Parathyroid adenoma (tissue), 2 donors: Measurements from ENCODE around the gene SH3GLB2.

ENCODE experiments used
- H2AFZ ChIP-seq: fragments of 300-600 bp; sonication (generic); one replicate; pipeline ENCODE4 v1.7.0; 2017; ENCODE audit warnings: antibody characterized with exemption, mild to moderate bottlenecking
- H3K27ac ChIP-seq: fragments of 300-600 bp; sonication (generic); one replicate; pipeline ENCODE4 v1.7.0; 2017
- H3K27me3 ChIP-seq: fragments of 300-600 bp; sonication (generic); one replicate; pipeline ENCODE4 v1.7.0; 2017; ENCODE audit warnings: low read length; ENCODE audit not compliant: control insufficient read depth, insufficient read depth
- H3K36me3 ChIP-seq: fragments of 300-600 bp; sonication (generic); one replicate; pipeline ENCODE4 v1.7.0; 2017; ENCODE audit warnings: low read length; ENCODE audit not compliant: control insufficient read depth, insufficient read depth
- H3K4me1 ChIP-seq: fragments of 300-600 bp; sonication (generic); one replicate; pipeline ENCODE4 v1.7.0; 2017; ENCODE audit warnings: control low read depth
- H3K4me2 ChIP-seq: fragments of 300-600 bp; sonication (generic); one replicate; pipeline ENCODE4 v1.7.0; 2017; ENCODE audit warnings: low read length
- H3K4me3 ChIP-seq: fragments of 300-600 bp; sonication (generic); one replicate; pipeline ENCODE4 v1.7.0; 2017; ENCODE audit warnings: low read depth, low read length
- H3K79me2 ChIP-seq: fragments of 300-600 bp; sonication (generic); one replicate; pipeline ENCODE4 v1.7.0; 2017; ENCODE audit warnings: control low read depth
- H3K9ac ChIP-seq: fragments of 300-600 bp; sonication (generic); one replicate; pipeline ENCODE4 v1.7.0; 2017; ENCODE audit warnings: mild to moderate bottlenecking
- H3K9me3 ChIP-seq: fragments of 300-600 bp; sonication (generic); one replicate; pipeline ENCODE4 v1.7.0; 2017; ENCODE audit warnings: low read length; ENCODE audit not compliant: control insufficient read depth
- TF ChIP-seq, protein P1 (sequence below): fragments of 300-600 bp; sonication (generic); IDR thresholded peaks from one replicate; pipeline ENCODE4 v1.7.0; 2017; ENCODE audit warnings: antibody characterized with exemption, mild to moderate bottlenecking
- donor health status: primary hyperparathyroidism.

The SH3GLB2 gene

DNA sequence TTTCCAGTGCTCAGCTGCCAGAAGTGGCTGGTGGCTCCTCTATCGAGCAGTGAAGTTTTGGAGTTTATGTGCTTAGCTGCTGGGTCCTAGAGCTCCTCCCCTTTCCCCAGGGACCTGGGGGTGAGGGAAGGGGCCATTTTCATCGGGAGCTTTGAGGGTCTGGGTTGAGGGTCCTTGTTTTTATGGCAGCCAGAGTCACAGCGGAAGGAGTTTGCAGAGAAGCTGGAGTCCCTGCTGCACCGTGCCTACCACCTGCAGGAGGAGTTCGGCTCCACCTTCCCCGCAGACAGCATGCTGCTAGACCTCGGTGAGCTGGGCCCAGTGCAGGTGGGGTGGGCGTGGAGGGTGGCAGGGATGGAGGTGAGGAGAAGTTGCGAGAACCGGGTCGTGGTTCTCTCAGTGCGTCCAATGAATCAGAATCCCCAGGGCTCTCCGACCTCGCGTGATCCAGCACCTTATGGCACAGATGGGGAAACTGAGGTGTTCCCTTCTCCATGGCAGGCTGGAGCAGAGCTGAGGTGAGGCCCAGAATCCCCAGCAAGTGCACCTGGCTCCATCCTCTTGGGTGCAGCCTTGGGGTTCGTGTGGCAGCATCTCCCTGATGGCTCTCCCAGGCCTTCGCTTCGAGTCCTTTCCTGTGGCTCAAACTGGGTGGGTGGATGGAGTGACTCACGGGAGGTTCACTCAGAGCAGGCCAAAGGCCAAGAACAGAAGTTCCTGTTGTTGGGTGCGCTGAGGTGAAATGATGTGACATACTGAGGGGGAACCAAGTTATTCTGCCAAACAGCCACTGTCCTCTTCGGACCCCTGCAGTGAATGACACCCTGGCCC is 31.0 kb upstream of the SH3GLB2 start:
- no peaks in the 10 kb centered on the region for H3K36me3 ChIP-seq
- no peaks in the 10 kb centered on the region for H3K9me3 ChIP-seq
- H3K27me3 ChIP-seq: no peaks in the 10 kb centered on the region
- no peak overlapping the region for H3K9ac ChIP-seq
- TF ChIP-seq, protein P1, sequence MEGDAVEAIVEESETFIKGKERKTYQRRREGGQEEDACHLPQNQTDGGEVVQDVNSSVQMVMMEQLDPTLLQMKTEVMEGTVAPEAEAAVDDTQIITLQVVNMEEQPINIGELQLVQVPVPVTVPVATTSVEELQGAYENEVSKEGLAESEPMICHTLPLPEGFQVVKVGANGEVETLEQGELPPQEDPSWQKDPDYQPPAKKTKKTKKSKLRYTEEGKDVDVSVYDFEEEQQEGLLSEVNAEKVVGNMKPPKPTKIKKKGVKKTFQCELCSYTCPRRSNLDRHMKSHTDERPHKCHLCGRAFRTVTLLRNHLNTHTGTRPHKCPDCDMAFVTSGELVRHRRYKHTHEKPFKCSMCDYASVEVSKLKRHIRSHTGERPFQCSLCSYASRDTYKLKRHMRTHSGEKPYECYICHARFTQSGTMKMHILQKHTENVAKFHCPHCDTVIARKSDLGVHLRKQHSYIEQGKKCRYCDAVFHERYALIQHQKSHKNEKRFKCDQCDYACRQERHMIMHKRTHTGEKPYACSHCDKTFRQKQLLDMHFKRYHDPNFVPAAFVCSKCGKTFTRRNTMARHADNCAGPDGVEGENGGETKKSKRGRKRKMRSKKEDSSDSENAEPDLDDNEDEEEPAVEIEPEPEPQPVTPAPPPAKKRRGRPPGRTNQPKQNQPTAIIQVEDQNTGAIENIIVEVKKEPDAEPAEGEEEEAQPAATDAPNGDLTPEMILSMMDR: no peak
- H2AFZ ChIP-seq: no peak overlapping the region
- H3K4me1 ChIP-seq: no peaks in the 10 kb centered on the region
- no peak overlapping the region for H3K27ac ChIP-seq
- H3K4me2 ChIP-seq: no peak overlapping the region
- H3K4me3 ChIP-seq: no peak overlapping the region
- no peaks in the 10 kb centered on the region for H3K79me2 ChIP-seq

DNA sequence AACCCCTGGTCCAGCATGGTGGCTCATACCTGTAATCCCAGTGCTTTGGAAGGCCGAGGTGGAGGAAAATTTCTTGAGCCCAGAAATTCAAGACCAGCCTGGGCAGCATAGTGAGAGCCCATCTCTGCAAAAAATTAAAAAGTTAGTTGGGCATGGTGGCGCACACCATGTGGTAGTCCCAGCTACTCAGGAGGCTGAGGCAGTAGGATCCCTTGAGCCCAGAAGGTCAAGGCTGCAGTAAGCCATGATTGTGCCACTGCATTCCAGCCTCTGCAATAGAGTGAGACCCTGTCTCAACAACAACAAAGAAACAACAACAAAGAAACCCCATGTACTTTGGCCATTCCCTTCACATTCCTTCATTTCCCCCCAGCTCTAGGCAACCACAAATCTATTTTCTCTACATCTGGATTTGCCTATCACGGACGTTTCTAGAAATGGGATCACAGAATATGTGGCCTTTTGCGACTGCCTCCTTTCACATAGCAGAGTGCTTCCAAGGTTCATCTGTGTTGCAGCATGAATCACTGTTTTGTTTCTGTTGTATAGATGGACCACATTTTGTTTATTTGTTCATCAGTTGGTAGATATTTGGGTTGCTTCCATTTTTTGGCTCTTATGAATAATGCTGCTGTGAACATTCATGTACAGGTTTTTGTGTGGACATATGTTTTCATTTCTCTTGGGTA is 26.2 kb upstream of the SH3GLB2 start:
- H3K79me2 ChIP-seq: no peaks in the 10 kb centered on the region
- H3K9ac ChIP-seq: no peak overlapping the region
- no peak overlapping the region for H3K4me2 ChIP-seq
- no peak overlapping the region for H3K27ac ChIP-seq
- no peaks in the 10 kb centered on the region for H3K27me3 ChIP-seq
- H2AFZ ChIP-seq: no peak overlapping the region
- no peaks in the 10 kb centered on the region for H3K9me3 ChIP-seq
- TF ChIP-seq, protein P1: no peak
- H3K4me1 ChIP-seq: no peaks in the 10 kb centered on the region
- H3K36me3 ChIP-seq: no peaks in the 10 kb centered on the region
- H3K4me3 ChIP-seq: no peak overlapping the region

DNA sequence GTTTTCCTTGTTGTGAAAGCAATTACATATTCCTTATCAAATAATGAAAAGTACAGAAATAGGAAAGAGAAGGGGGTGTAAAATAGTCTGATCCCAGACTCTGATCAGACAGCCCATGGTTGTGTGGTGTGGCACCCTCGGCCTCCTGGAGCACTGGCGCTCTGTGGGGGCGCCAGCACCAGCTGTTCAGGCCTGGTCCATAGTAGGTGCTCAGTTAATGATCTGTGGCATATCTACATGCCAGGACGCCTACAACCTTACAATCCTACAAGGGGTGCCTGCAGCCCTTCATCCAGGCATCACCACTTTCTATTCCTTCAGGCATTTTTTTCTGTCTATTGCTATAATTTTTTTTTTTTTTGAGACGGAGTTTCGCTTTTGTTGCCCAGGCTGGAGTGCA is 24.9 kb upstream of the SH3GLB2 start:
- TF ChIP-seq, protein P1: no peak
- Histone ChIP-seq H3K9me3 (no peaks in the 10 kb centered on the region), H3K4me2 (peak overlapping the region; percentile 42), H3K79me2 (no peaks in the 10 kb centered on the region), H3K4me1 (no peaks in the 10 kb centered on the region), H3K27me3 (no peaks in the 10 kb centered on the region), H3K36me3 (no peaks in the 10 kb centered on the region), H3K27ac (no peak overlapping the region), H3K4me3 (no peak overlapping the region), H3K9ac (no peak overlapping the region), H2AFZ (no peak overlapping the region)

DNA sequence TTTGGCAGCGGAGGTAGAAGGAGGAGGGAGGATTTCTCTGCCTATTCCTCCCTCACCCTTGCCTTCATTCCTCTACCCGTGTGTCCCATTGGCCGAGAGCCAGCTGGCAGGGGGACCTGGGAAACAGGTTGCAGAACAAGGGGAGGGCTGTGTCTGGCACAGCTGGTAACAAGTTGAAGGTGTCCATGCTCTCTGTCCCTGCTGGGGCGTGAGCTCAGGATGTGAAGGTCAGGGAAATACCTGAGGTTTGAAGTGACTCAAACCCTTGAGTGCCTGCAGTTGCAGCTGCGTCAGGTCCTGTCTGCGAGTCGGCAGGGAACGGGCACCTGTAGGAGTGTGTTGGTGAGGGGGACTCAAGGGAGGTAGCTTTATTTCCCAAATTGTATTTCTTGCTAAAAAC is 24.5 kb upstream of the SH3GLB2 start:
- H3K27me3 ChIP-seq: no peaks in the 10 kb centered on the region
- no peak overlapping the region for H3K4me3 ChIP-seq
- no peak overlapping the region for H3K27ac ChIP-seq
- H3K36me3 ChIP-seq: no peaks in the 10 kb centered on the region
- no peak overlapping the region for H2AFZ ChIP-seq
- TF ChIP-seq, protein P1: no peak
- H3K79me2 ChIP-seq: no peaks in the 10 kb centered on the region
- peak overlapping the region; percentile 42 for H3K4me2 ChIP-seq
- H3K9ac ChIP-seq: no peak overlapping the region
- H3K9me3 ChIP-seq: no peaks in the 10 kb centered on the region
- no peaks in the 10 kb centered on the region for H3K4me1 ChIP-seq
